K562 (cell line): Measurements from ENCODE around the gene POC1B. TPM values are rescaled to one million over a fixed set of nuclear protein-coding genes. Genes with fewer than 3 reads are reported as not detected.
A peak's percentile ranks its signal among the peaks of the same experiment; 100 is the strongest.

Experiments used
- ATAC-seq: fragments of 200-7000 bp; cut with Tn5 transposase; 3 replicates; pipeline ENCODE4 v1.9.1; 2020; ENCODE audit warnings: moderate library complexity
- BruUV-seq: library from RNA; stranded (reverse); fragments of 400-500 nt; replicated peaks from 2 replicates; lab custom pipeline; 2021; lab: Mats Ljungman, UMichigan
- CTCF ChIA-PET: fragments of 300-600 bp; formaldehyde crosslinking; extraction: SDS; loops from one replicate; lab custom pipeline; 2021; ENCODE audit warnings: low intra/inter-chr PET ratio; lab: Yijun Ruan, JAX
- POLR2A ChIA-PET: fragments of 300-600, 350-650 bp; sonication (Branson Sonifier 250); formaldehyde crosslinking; extraction: SDS; loops from one replicate; lab custom pipeline; 2021; ENCODE audit warnings: antibody characterized with exemption, inconsistent platforms; lab: Yijun Ruan, JAX
- DNase-seq, 4 experiments: peaks; one replicate each; pipeline versions ENCODE4 v3.0.0 to v3.0.0-alpha.2; 2011 to 2018; ENCODE audit warnings: low spot score in 3 of 4, mixed read lengths in 3 of 4; ENCODE audit errors: extremely low read depth in 1 of 4
- FAIRE-seq: peaks from 2 replicates; lab custom pipeline; 2011; peaks lifted over from hg19 to GRCh38; lab: Jason Lieb, UNC
- H2AFZ ChIP-seq: 2 replicates; pipeline ENCODE4 v1.6.0; 2011; ENCODE audit warnings: low read depth, low read length, control low read depth, inconsistent platforms
- H3K27ac ChIP-seq: fragments of 200-600 bp; 3 replicates; pipeline ENCODE4 v1.8.0; 2011; ENCODE audit warnings: low read depth, mild to moderate bottlenecking, control low read depth, inconsistent platforms, low read length, moderate library complexity, mixed read lengths; ENCODE audit errors: extremely low read depth
- H3K27me3 ChIP-seq, 2 experiments: fragments of 300-600 bp in 1 of 2; 2 replicates in 1 of 2; 3 replicates in 1 of 2; pipeline versions ENCODE4 v1.6.0 to v1.8.0; 2011; ENCODE audit warnings: inconsistent platforms in 2 of 2, low read length in 2 of 2, mild to moderate bottlenecking in 1 of 2, mixed read lengths in 1 of 2, moderate library complexity in 1 of 2; ENCODE audit not compliant: control insufficient read depth in 2 of 2, insufficient read depth in 2 of 2
- H3K36me3 ChIP-seq: fragments of 300-600 bp; 3 replicates; pipeline ENCODE4 v1.8.0; 2011; ENCODE audit warnings: mild to moderate bottlenecking, low read length, inconsistent platforms; ENCODE audit not compliant: control insufficient read depth, insufficient read depth
- H3K4me1 ChIP-seq, 2 experiments: fragments of 200-600 bp in 1 of 2; replicated peaks in 1 of 2; 2 replicates in 1 of 2; 3 replicates in 1 of 2; pipeline versions ENCODE4 v1.5.1 to v1.8.0; 2011; ENCODE audit warnings: inconsistent platforms in 2 of 2, low read length in 2 of 2, mild to moderate bottlenecking in 1 of 2, mixed read lengths in 1 of 2, moderate library complexity in 1 of 2; ENCODE audit not compliant: control insufficient read depth in 2 of 2, insufficient read depth in 2 of 2
- H3K4me2 ChIP-seq: 2 replicates; pipeline ENCODE4 v1.6.1; 2011; ENCODE audit warnings: low read length, control low read depth, inconsistent platforms, mixed read lengths; ENCODE audit not compliant: insufficient read depth
- H3K4me3 ChIP-seq: fragments of 200-600 bp; sonication (generic), shearing (Covaris generic); 2 replicates; pipeline ENCODE4 v1.5.1; 2016; ENCODE audit warnings: control low read depth, inconsistent platforms
- H3K79me2 ChIP-seq: fragments of 200-600 bp; 3 replicates; pipeline ENCODE4 v1.8.0; 2011; ENCODE audit warnings: low read length, inconsistent platforms; ENCODE audit not compliant: control insufficient read depth, insufficient read depth
- H3K9ac ChIP-seq, 2 experiments: 2 replicates each; pipeline versions ENCODE4 v1.6.0 to v1.6.1; 2011; ENCODE audit warnings: low read depth in 2 of 2, low read length in 2 of 2, control low read depth in 1 of 2, inconsistent platforms in 1 of 2, mild to moderate bottlenecking in 1 of 2, mixed read lengths in 1 of 2; ENCODE audit not compliant: insufficient read depth in 1 of 2
- H3K9me1 ChIP-seq: one replicate; pipeline ENCODE4 v1.6.0; 2011; ENCODE audit warnings: inconsistent platforms, mild to moderate bottlenecking, low read length, moderate library complexity; ENCODE audit not compliant: control insufficient read depth, insufficient read depth
- H3K9me3 ChIP-seq: replicated peaks from 2 replicates; pipeline ENCODE4 v1.5.1; 2011; ENCODE audit warnings: low read depth, low read length, inconsistent platforms; ENCODE audit not compliant: control insufficient read depth, insufficient read depth
- H4K20me1 ChIP-seq: replicated peaks from 2 replicates; pipeline ENCODE4 v1.6.1; 2011; ENCODE audit warnings: low read length, inconsistent platforms, mixed read lengths; ENCODE audit not compliant: control insufficient read depth, insufficient read depth
- CAMTA2 ChIP-seq: fragments of 250-450 bp; sonication (Bioruptor Pico); conservative IDR thresholded peaks from 2 replicates; pipeline ENCODE4 v1.5.1; 2022
- POLR2H ChIP-seq: IDR thresholded peaks from 2 replicates; pipeline ENCODE4 v1.6.1; 2016; ENCODE audit warnings: missing genetic modification characterization, low read depth, mild to moderate bottlenecking, control low read depth, missing compliant biosample characterization, moderate library complexity
- RNF2 ChIP-seq: sonication (generic); IDR thresholded peaks from 2 replicates; pipeline ENCODE4 v1.6.1; 2016
- SMARCA4 ChIP-seq: fragments of 450-650 bp; IDR thresholded peaks from 2 replicates; pipeline ENCODE4 v1.6.1; 2016
- WGBS: fragments of 100-300 bp; shearing (Covaris generic); methylation state at CpG from one replicate; pipeline ENCODE4 v1.1.6; 2016; ENCODE audit warnings: low coverage, mixed read lengths; ENCODE audit not compliant: insufficient coverage; ENCODE audit errors: missing lambda C conversion rate; 5-methylcytosine and 5-hydroxymethylcytosine counted together
- in situ Hi-C: fragments of 300-500 bp; cut with MboI; formaldehyde crosslinking; loops from 4 replicates; pipeline ENCODE4 v1.15.0; 2018; ENCODE audit warnings: inconsistent platforms, mixed read lengths
- intact Hi-C: fragments of 100-400 bp; cut with micrococcal nuclease; formaldehyde crosslinking; loops from 2 replicates; pipeline ENCODE4 v1.14.2; 2022
- polyA plus RNA-seq, 8 experiments: library from polyadenylated mRNA; depleted of rRNA in 4 of 8; stranded (reverse) in 5 of 8; unstranded in 3 of 8; fragments of >200 nt; fragmentation: Nextera tagmentation in 2 of 8; fragmentation: Illumina TruSeq in 1 of 8; extraction: Ambion mirVana in 2 of 8; extraction: Trizol in 1 of 8; gene quantifications; 2 replicates each; pipeline versions ENCODE4 v1.2.1 to v1.2.3, GENCODE V29; 2011 to 2014; ENCODE audit warnings: inconsistent platforms in 1 of 8, missing spikeins in 1 of 8
- total RNA-seq, 7 experiments: library from RNA; depleted of rRNA in 6 of 7; stranded (reverse); fragments of >200 nt in 6 of 7; fragmentation: Illumina TruSeq in 2 of 7; extraction: Trizol in 2 of 7; gene quantifications; 2 replicates each; pipeline versions ENCODE4 v1.2.1 to v1.2.3, GENCODE V29; 2011 to 2021; ENCODE audit warnings: low replicate concordance in 1 of 7
- TF ChIP-seq, protein P1 (sequence below), 2 experiments: fragments of 450-650 bp; formaldehyde crosslinking in 1 of 2; IDR thresholded peaks; 2 replicates each; pipeline versions ENCODE4 v1.4.0 to v1.6.1; 2014 to 2020; ENCODE audit warnings: mild to moderate bottlenecking in 2 of 2, borderline replicate concordance in 1 of 2, low read depth in 1 of 2

Gene POC1B
- total and polyA plus RNA-seq, 9 of the 15 experiments (the other 6 are each of a cell fraction or from before 2014, with no cell fraction given), result 4.5 to 16.1 (median 10.4) TPM

DNA sequence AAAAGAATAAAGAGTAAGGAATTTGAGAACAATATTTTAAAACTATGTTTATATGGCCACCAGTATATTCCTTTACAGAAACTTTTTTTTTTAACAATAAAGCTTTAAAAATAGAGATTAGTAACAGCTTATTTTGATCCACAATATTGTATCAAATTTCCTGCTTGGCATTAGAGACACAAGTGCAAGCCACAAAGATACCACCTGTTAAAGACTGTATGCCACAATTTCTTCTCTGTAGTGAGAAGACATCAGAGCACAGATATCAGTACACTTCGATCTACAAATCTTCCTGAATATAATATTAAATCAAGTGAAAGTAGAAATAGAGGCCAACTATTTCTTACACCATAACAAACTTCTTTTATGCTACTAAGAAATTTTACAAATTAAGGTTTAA, 69.3 kb downstream of the POC1B start:
- H3K79me2 ChIP-seq, result no peaks in the 10 kb centered on the region
- H3K27ac ChIP-seq, result no peak overlapping the region
- ATAC-seq, result no peak
- ChIA-PET POLR2A (no interaction called here), CTCF (no interaction called here)
- no peaks in the 10 kb centered on the region for H3K9me3 ChIP-seq
- intact Hi-C loops, result loop anchor here (10.0 kb wide), 1 partner anchor 1342 kb away; no protein-coding TSS in a partner anchor
- FAIRE-seq, result no peak
- H2AFZ ChIP-seq, result no peak overlapping the region
- no peak for DNase-seq
- WGBS, result 24% methylated on average over 1 of the region's 1 CpG
- no peaks in the 10 kb centered on the region for H3K9me1 ChIP-seq
- no peaks in the 10 kb centered on the region for H3K27me3 ChIP-seq
- H3K4me3 ChIP-seq, result no peak overlapping the region
- TF ChIP-seq CAMTA2 (CRISPR knock-in tag), result no peak
- in situ Hi-C loops, result loop anchor here (5.0 to 25.0 kb wide), 3 partner anchors 402 to 1481 kb away; no protein-coding TSS in a partner anchor
- H4K20me1 ChIP-seq, result no peaks in the 10 kb centered on the region
- no peaks in the 10 kb centered on the region for H3K4me1 ChIP-seq
- H3K9ac ChIP-seq, result no peak overlapping the region
- H3K36me3 ChIP-seq, result no peaks in the 10 kb centered on the region
- no peak overlapping the region for H3K4me2 ChIP-seq
- BruUV-seq, result no TSS peak

DNA sequence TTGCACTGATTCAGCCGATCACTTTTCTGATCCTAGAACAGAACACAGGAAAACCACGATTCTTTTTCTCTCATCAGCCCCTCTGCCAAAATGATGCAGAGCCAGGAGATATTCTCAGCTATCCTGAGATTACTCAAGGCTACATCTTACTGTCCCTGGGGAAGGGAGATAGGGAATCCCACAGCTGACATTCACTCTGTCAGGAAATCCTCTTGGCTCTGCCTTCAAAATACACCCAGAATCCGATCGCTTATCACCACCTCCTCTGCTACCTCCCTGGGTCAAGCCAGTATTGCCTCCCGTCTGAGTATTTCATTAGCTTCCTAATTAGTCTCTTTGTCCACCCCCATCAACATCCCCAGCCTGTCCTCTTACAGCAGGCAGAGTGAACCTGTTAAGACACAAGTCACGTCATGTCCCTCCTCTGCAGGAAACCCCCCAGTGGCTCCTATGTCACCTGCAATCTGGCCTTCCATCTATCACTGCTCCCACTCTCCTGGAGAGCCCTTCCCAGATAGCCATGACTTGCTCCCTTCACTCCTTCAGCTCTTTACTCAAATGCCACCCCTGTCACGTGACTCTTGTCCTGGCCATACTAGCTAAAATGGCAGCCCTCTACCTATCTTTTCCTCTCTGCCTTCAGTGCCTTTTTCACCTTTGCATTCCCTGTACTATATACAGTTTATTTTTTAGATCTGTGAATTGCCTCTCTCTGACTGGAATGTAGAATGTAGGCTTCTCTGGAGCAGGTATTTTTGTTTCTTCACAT, 71.6 kb downstream of the POC1B start:
- WGBS, result 23% methylated on average over 7 of the region's 7 CpGs
- intact Hi-C loops (loop anchor here (10.0 kb wide), 1 partner anchor 1339 kb away; no protein-coding TSS in a partner anchor), in situ Hi-C loops (loop anchor here (10.0 to 25.0 kb wide), 2 partner anchors 399 to 1483 kb away; no protein-coding TSS in a partner anchor)
- DNase-seq, result no peak
- ChIA-PET CTCF (no interaction called here), POLR2A (no interaction called here)
- H3K9ac ChIP-seq, result no peak overlapping the region
- H2AFZ ChIP-seq, result no peak overlapping the region
- H3K27me3 ChIP-seq, result no peaks in the 10 kb centered on the region
- H3K36me3 ChIP-seq, result no peaks in the 10 kb centered on the region
- H3K27ac ChIP-seq, result no peak overlapping the region
- ATAC-seq, result peak; percentile 22; the same call in 2 of the 3 replicates
- FAIRE-seq, result no peak
- H3K4me2 ChIP-seq, result no peak overlapping the region
- H4K20me1 ChIP-seq, result no peaks in the 10 kb centered on the region
- H3K4me3 ChIP-seq, result no peak overlapping the region
- H3K9me3 ChIP-seq, result no peaks in the 10 kb centered on the region
- no peaks in the 10 kb centered on the region for H3K4me1 ChIP-seq
- BruUV-seq, result no TSS peak
- H3K9me1 ChIP-seq, result no peaks in the 10 kb centered on the region
- no peaks in the 10 kb centered on the region for H3K79me2 ChIP-seq
- TF ChIP-seq RNF2, result no peak
- TF ChIP-seq SMARCA4, result no peak
- TF ChIP-seq, protein P1, sequence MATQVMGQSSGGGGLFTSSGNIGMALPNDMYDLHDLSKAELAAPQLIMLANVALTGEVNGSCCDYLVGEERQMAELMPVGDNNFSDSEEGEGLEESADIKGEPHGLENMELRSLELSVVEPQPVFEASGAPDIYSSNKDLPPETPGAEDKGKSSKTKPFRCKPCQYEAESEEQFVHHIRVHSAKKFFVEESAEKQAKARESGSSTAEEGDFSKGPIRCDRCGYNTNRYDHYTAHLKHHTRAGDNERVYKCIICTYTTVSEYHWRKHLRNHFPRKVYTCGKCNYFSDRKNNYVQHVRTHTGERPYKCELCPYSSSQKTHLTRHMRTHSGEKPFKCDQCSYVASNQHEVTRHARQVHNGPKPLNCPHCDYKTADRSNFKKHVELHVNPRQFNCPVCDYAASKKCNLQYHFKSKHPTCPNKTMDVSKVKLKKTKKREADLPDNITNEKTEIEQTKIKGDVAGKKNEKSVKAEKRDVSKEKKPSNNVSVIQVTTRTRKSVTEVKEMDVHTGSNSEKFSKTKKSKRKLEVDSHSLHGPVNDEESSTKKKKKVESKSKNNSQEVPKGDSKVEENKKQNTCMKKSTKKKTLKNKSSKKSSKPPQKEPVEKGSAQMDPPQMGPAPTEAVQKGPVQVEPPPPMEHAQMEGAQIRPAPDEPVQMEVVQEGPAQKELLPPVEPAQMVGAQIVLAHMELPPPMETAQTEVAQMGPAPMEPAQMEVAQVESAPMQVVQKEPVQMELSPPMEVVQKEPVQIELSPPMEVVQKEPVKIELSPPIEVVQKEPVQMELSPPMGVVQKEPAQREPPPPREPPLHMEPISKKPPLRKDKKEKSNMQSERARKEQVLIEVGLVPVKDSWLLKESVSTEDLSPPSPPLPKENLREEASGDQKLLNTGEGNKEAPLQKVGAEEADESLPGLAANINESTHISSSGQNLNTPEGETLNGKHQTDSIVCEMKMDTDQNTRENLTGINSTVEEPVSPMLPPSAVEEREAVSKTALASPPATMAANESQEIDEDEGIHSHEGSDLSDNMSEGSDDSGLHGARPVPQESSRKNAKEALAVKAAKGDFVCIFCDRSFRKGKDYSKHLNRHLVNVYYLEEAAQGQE (IDR thresholded peaks at IDR 0.05; ENCODE audit: borderline replicate concordance), result no peak
- TF ChIP-seq, protein P1 (CRISPR knock-in tag; IDR thresholded peaks at IDR 0.05; ENCODE audit: low read depth), result no peak
- TF ChIP-seq POLR2H, result no peak
